NT2/D1 (cell line): Measurements from ENCODE around the gene HTT.

Experiments
- SUZ12 ChIP-seq: IDR thresholded peaks from 2 replicates; pipeline ENCODE4 v1.6.1; 2011; ENCODE audit not compliant: insufficient read length, insufficient read depth; ENCODE audit errors: extremely low read depth
- YY1 ChIP-seq: IDR thresholded peaks from 2 replicates; pipeline ENCODE4 v1.6.1; 2011; ENCODE audit not compliant: insufficient read length, insufficient read depth
- ZNF274 ChIP-seq: IDR thresholded peaks from 2 replicates; pipeline ENCODE4 v1.6.1; 2011; ENCODE audit warnings: mild to moderate bottlenecking, low read depth, low read length

DNA sequence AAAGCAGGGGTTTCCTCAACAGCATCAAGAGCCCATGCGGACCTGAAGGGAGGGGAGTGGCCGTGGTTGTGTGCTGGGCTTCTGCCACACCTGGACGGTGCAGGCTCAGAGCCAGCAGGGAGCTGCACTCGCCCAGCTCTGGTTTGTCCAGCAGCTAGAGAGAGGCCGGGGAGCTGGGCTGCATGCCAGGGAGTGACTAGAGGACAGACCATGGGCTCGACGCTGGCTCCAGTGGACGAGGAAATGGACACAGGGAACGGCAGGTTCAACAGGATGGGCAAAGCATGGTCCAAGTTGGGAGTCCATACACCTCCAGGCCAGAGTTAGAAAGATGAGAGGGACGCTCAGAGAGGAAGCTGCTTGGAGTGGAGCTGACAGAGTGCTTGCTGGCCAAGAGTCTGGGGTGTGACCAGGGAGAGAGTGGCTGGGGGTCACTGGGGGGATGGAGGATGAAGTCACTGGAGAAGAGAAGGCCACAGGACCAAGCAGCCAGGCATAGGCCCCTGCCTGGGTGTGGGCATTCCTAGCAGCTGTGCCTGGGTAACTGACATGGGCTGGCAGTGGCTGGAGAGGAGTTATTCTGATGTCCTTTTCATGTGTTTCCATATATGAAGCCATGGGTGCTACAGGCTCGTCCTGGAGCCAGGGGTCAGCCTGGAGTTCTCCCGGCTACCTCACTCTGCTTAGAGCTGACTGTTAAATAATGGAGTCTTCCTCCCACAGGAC, 43.0 kb upstream of the HTT start:
- no peak for TF ChIP-seq SUZ12
- no peak for TF ChIP-seq ZNF274
- TF ChIP-seq YY1 = no peak
